Bronchial epithelial cell (primary cell): ENCODE data around the gene ATCAY. TPM values are rescaled to one million over a fixed set of nuclear protein-coding genes. Genes with fewer than 3 reads are reported as not detected.
"Not testable (repeated sequence)": the region's sequence is repeated elsewhere in the genome, so short reads cannot be mapped to it uniquely, and the experiment has no call there.

Experiments
- DNase-seq: peaks from one replicate; pipeline ENCODE4 v3.0.0-alpha.2; 2010; ENCODE audit warnings: low read depth
- FAIRE-seq: peaks from 2 replicates; lab custom pipeline; 2011; peaks lifted over from hg19 to GRCh38; lab: Jason Lieb, UNC
- H3K27me3 ChIP-seq: 2 replicates; pipeline ENCODE4 v1.5.1; 2011; ENCODE audit warnings: low read length; ENCODE audit not compliant: control insufficient read depth, insufficient read depth
- H3K36me3 ChIP-seq: 2 replicates; pipeline ENCODE4 v1.5.1; 2011; ENCODE audit warnings: low read length; ENCODE audit not compliant: control insufficient read depth, insufficient read depth
- H3K4me3 ChIP-seq: 2 replicates; pipeline ENCODE4 v1.5.1; 2011; ENCODE audit warnings: mild to moderate bottlenecking, low read depth, low read length, control low read depth
- total RNA-seq: library from RNA; depleted of rRNA; stranded (reverse); fragments of >200 nt; gene quantifications from 2 replicates; pipeline ENCODE4 v1.2.1, GENCODE V29; 2014
- TF ChIP-seq, protein P1 (sequence below): IDR thresholded peaks from 2 replicates; pipeline ENCODE4 v1.5.1; 2011; ENCODE audit warnings: mild to moderate bottlenecking, moderate library complexity, low read length, control low read depth, inconsistent platforms; ENCODE audit not compliant: insufficient read depth, severe bottlenecking

Gene ATCAY
- total RNA-seq, 1 donor from 2014 or later = not detected

DNA sequence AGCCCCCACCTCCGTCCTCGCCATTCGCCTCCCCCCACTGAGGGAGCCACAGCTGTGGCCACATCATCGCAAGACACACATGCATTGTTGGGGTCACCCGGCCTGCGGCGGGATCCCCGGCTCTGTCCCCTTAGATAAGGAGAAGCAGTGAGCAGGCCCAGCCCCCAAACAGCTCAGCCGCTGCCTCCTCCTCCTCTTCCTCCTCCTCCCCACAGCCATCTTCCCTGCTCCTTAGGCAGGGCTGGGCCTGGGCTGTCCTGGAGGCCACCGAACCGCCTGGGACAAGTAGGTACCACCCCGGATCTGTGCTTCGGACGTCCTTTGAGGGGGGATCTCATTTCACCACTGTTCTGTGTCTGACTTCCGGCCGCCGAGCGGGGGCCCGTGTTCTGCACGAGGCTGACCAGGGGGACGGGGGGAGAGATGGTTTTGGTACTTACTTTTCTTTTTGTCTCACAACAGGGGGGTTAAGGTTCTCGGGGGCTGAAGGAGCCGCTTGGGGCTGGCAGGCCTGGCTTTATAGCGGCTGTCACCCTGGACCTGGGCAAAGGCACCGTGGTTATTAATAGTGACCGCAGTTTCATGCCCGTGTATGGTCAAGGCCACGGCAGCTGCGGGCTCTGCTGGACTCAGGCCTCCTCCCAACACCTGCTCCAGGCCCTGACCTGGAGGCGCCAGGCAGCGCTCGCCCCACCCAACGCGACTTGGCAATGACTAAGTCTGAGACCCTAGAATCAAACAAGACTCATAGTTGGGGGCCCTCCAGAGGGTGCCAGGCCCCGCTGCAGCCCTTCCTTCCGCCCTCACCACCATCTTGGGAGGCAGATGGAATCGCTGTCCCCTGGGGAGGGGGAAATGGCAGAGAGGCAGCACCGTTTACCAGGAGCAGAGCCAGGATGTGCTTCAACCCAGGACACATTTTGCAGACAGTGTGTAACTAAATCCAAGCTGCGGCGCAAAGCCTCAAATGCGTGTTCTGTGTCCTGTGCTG is 70.7 kb downstream of the ATCAY start:
- H3K4me3 ChIP-seq = no peak overlapping the region

DNA sequence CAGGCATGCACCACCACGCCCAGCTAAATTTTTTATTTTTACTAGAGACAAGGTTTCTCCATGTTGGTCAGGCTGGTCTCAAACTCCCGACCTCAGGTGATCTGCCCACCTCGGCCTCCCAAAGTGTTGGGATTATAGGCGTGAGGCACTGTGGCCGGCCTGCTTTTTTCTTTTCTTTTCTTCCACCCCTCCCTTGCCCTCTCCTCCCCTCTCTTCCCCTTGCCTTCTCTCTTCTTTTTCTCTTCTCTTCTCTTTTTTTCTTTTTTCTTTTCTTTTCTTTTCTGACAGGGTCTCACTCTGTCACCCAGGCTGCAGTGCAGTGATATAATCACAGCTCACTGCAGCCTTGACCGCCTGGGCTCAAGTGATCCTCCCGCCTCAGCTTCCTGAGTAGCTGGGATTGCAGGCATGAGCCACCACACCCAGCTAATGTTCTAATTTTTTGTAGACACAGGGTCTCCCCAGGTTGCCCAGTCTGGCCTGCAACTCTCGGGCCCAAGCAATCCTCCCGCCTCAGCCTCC is 72.3 kb downstream of the ATCAY start:
- H3K4me3 ChIP-seq, H3K27me3 ChIP-seq, DNase-seq, FAIRE-seq, H3K36me3 ChIP-seq: not testable (repeated sequence)

More for the DNA sequence above, 70.7 kb downstream of the ATCAY start:
- TF ChIP-seq, protein P1, sequence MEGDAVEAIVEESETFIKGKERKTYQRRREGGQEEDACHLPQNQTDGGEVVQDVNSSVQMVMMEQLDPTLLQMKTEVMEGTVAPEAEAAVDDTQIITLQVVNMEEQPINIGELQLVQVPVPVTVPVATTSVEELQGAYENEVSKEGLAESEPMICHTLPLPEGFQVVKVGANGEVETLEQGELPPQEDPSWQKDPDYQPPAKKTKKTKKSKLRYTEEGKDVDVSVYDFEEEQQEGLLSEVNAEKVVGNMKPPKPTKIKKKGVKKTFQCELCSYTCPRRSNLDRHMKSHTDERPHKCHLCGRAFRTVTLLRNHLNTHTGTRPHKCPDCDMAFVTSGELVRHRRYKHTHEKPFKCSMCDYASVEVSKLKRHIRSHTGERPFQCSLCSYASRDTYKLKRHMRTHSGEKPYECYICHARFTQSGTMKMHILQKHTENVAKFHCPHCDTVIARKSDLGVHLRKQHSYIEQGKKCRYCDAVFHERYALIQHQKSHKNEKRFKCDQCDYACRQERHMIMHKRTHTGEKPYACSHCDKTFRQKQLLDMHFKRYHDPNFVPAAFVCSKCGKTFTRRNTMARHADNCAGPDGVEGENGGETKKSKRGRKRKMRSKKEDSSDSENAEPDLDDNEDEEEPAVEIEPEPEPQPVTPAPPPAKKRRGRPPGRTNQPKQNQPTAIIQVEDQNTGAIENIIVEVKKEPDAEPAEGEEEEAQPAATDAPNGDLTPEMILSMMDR = no peak
- DNase-seq = no peak
- no peaks in the 10 kb centered on the region for H3K27me3 ChIP-seq
- FAIRE-seq = no peak
- H3K36me3 ChIP-seq = no peaks in the 10 kb centered on the region

DNA sequence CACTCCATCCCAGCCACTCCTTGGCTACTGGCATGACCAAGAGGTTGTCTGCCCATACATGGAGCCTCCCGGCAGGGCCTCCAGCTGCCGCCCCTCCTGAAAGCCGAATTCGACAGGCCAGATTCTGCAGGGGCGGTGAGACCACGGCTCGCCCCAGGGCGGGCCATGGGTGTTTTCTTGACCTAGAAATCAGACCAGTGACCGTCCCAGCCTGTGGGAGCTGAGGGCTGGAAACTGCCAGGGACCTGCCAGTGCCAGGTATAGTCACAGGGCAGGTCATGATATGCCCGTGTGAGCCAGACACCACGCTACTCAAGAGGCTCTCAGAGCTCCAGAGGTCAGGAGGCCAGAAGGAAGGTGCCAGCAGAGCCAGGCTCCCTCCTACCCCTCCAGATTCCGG is 73.6 kb downstream of the ATCAY start:
- TF ChIP-seq, protein P1 = no peak
- no peak for FAIRE-seq
- H3K36me3 ChIP-seq = peaks cover 8% of the 10 kb centered on the region

DNA sequence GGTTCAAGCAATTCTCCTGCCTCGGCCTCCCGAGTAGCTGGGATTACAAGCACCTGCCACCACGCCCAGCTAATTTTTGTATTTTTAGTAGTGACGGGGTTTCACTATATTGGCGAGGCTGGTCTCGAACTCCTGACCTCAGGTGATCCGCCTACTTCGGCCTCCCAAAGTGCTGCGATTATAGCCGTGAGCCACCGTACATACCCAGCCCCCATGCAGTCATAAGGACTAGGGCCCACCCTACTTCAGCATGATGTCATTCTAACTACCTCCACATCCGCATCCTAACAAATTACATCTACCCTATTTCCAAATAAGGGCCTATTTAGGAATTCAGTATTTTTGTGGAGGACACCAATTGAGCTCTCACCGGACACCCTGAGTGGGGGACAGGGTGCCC is 74.8 kb downstream of the ATCAY start:
- not testable (repeated sequence) for DNase-seq, FAIRE-seq, H3K27me3 ChIP-seq, H3K4me3 ChIP-seq
- H3K36me3 ChIP-seq = peaks cover 16% of the 10 kb centered on the region

More for the DNA sequence above, 73.6 kb downstream of the ATCAY start:
- Histone ChIP-seq H3K27me3 (no peaks in the 10 kb centered on the region), H3K4me3 (no peak overlapping the region)
- DNase-seq = no peak

DNA sequence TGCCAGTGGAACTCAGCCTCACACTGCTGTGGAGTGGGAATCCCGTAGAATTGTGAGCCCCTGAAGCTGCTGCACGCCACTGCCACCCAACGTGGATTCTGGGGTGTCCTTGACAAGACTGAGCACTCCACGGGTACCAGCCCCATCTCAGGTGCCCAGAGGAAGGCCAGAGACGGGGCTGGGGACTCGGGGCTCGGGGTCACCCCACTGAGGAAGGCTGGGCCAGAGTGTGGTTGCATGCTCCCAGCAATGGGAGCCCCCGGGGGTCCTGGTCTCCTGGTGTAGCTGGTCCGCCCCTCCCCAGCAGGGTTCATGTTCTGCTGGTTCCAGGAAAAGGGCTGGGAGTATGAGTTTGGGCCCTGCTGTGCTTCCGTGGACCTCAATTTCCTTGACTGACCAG is 75.2 kb downstream of the ATCAY start:
- Histone ChIP-seq H3K27me3 (no peaks in the 10 kb centered on the region), H3K4me3 (no peak overlapping the region), H3K36me3 (peaks cover 17% of the 10 kb centered on the region)
- FAIRE-seq = no peak
- no peak for DNase-seq
- TF ChIP-seq, protein P1 = no peak

DNA sequence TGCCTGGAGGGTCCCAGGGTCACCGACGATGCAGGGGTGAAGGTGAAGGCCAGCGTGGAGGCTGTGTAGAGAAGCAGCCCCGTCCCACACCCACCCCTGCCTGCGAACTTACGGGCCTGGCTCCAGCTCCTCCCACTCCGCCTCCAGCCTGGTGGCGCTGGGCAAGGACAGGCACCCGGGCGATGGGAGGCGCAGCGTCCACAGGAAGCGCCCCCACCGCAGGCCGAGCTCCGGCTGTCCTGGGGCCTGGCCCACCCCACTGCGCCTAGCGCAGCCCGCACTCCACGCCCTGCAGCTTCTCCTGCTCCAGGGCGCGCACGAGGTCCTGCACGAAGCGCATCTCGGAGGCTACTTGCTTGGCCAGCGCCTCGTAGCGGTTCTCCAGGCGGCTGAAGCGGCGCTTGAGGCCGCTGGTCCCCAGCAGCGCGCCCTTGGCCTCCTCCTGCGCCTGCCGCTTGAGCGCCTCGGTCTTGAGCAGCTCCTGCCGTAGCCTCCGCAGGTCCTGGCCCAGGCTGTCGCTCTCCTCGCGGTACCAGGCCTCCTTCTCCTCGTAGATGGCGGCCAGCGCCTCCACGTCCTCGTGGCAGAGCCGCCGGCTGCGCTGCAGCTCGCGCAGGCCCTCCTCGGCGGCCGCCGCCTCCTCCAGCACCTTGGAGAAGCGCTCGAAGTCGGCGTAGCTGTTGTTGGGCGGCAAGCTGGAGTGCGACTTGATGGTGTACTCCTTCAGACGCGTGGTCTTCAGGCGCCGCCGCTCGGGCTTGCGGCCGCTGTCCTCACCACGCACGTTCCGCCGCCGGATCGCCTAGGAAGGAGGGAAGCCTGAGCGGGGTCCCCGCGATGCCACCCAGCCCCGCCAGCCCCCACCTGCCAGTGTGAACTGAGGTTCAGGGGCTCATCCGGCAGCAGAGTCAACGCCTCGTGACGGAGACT is 78.6 kb downstream of the ATCAY start:
- peaks cover 37% of the 10 kb centered on the region for H3K36me3 ChIP-seq
- TF ChIP-seq, protein P1 = no peak
- H3K27me3 ChIP-seq = no peaks in the 10 kb centered on the region
- no peak overlapping the region for H3K4me3 ChIP-seq
- FAIRE-seq (no peak), DNase-seq (no peak)
